NB4 (cell line): ENCODE results near the gene DCTD.

Experiments
- DNase-seq: peaks from one replicate; pipeline ENCODE4 v3.0.0; 2010; ENCODE audit warnings: low read depth
- H3K4me3 ChIP-seq: one replicate; pipeline ENCODE4 v1.5.1; 2011; ENCODE audit warnings: mild to moderate bottlenecking, low read depth, low read length, moderate library complexity
- CTCF ChIP-seq: IDR thresholded peaks from one replicate; pipeline ENCODE4 v1.5.1; 2012; ENCODE audit warnings: low read depth, low read length
- MAX ChIP-seq: IDR thresholded peaks from 2 replicates; pipeline ENCODE4 v1.6.1; 2011; ENCODE audit warnings: low read depth, low read length
- MYC ChIP-seq: IDR thresholded peaks from 2 replicates; pipeline ENCODE4 v1.6.1; 2011; ENCODE audit warnings: low read depth, low read length
- POLR2A ChIP-seq: IDR thresholded peaks from 2 replicates; pipeline ENCODE4 v1.6.1; 2011; ENCODE audit warnings: mild to moderate bottlenecking; ENCODE audit not compliant: insufficient read length; ENCODE audit errors: extremely low read depth

Gene DCTD

GRCh38 chr4:182847576-182848450 is 69.4 kb downstream of the DCTD start:
- no peak for TF ChIP-seq POLR2A
- no peak for TF ChIP-seq CTCF
- TF ChIP-seq MYC: no peak
- TF ChIP-seq MAX: no peak
- DNase-seq: no peak
- no peak overlapping the region for H3K4me3 ChIP-seq

DNA sequence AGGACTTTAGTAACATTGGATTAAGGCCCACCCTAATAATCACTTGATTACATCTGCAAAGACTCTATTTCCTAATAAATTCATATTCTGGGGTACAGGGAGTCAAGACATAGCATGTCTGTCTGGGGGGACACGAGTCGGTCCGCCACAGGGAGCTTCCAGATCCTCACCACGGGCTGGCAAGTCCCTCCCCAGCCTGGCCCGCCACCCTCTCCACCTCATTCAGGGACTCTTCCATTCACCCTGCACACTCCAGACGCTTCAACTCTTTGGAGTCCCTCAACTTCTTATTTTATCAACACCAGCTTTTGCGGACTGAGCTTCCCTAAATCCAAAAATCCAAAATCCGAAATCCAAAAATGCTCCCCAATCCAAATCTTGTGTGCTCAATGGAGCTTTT is 71.2 kb downstream of the DCTD start:
- no peak overlapping the region for H3K4me3 ChIP-seq
- DNase-seq: no peak
- no peak for TF ChIP-seq CTCF
- TF ChIP-seq MAX: no peak
- TF ChIP-seq POLR2A: no peak
- TF ChIP-seq MYC: no peak

- H3K4me3 ChIP-seq: no peak overlapping the region
- DNase-seq: no peak
- no peak for TF ChIP-seq CTCF
- no peak for TF ChIP-seq POLR2A
- TF ChIP-seq MYC: no peak
Observed at GRCh38 chr4:182845618-182846017, 71.6 kb downstream of the DCTD start.

DNA sequence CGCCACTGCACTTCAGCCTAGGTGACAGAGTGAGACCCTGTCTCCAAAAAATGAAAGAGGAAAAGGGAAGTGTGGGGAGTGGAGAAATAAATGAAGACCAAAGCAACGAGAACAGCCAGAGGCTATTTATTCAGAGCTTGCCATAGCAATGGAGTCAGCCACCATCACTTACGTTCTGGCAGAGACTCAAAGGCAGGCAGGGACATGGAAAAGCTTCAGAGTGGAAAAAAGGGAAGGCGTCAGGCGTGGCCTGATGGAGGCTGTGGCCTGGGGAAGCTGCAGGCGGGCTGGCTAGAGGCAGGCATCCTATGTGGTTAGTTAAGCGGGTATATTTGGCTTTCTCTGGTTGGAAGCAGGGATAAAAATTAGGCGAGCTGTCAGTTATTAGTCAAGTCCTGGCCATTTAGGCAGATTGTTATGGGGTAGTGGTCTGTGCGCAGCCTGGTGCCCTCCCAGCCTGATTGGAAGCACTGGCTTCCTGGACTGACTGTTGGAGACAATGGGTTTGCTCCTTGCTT is 73.3 kb downstream of the DCTD start:
- TF ChIP-seq CTCF: no peak
- no peak for TF ChIP-seq POLR2A
- no peak for TF ChIP-seq MYC
- no peak for TF ChIP-seq MAX
- no peak for DNase-seq
- no peak overlapping the region for H3K4me3 ChIP-seq

DNA sequence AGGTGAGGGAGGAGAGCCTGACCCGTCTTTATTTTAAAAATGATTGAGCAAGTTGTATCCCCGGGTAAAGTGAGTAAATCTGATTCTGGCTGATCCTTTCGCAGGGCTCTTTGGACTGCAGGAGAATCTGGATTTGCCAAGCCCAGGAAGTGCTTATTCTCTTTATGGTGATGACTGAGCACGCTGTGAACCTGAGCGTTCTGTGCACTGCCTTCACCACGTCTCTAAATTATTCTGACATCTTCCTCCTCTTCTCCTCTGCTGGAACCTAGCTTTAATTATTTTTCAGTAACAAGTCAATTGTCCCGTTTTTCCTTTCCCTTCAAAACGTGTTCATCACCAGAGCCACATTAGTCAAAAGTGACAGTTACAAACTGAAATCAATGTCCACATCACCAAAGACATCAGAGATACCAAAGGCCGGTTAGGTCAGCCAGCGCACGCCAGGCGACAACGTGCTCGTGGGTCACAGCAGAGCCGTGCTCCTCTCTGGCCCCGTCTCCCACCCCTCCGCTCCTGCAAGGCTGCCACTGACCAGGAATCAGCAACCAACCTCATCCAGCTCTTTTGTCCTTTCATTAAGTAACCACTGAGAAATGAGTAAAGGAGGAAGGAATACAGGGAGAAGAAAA is 74.3 kb downstream of the DCTD start:
- no peak for DNase-seq

More for the DNA sequence above, 74.3 kb downstream of the DCTD start:
- no peak overlapping the region for H3K4me3 ChIP-seq
- TF ChIP-seq CTCF: no peak
- no peak for TF ChIP-seq MYC
- TF ChIP-seq POLR2A: no peak
- no peak for TF ChIP-seq MAX
